ENCODE data around the gene GPR152. TPM values are rescaled to one million over a fixed set of nuclear protein-coding genes. Genes with fewer than 3 reads are reported as not detected.
A peak's percentile ranks its signal among the peaks of the same experiment; 100 is the strongest.
"Not testable (repeated sequence)": the region's sequence is repeated elsewhere in the genome, so short reads cannot be mapped to it uniquely, and the experiment has no call there.

GPR152 gene
- polyA plus RNA-seq, 3 donors, result not detected

GRCh38 chr11:67402192-67402839 lies 50.2 kb downstream of the GPR152 start:
- not testable (repeated sequence) for DNase-seq; H3K27me3 Mint-ChIP-seq (ENCODE audit: low read depth in 3 of 3); H3K9me3 ChIP-seq (replicated peaks in 1 of 2; ENCODE audit: control insufficient read depth in 1 of 2, insufficient read depth in 1 of 2, low read length in 2 of 2); H3K9me3 Mint-ChIP-seq; H3K27me3 ChIP-seq (ENCODE audit: control insufficient read depth in 2 of 2, insufficient read depth in 2 of 2, low read length in 2 of 2)
- H3K4me3 Mint-ChIP-seq, result peak overlapping the region; percentile 71 to 85
- peaks cover 64% of the 10 kb centered on the region for H4K20me1 ChIP-seq (ENCODE audit: insufficient read depth, low read length)
- H3K4me1 Mint-ChIP-seq, result peaks cover 80% of the 10 kb centered on the region
- peaks cover 35 to 46% of the 10 kb centered on the region in 2 donors for H3K36me3 ChIP-seq (replicated peaks in 1 of 2; ENCODE audit: control insufficient read depth in 1 of 2, insufficient read depth in 2 of 2, low read length in 2 of 2)
- H3K4me2 ChIP-seq (replicated peaks; ENCODE audit: extremely low read depth, low read length, poor library complexity, severe bottlenecking), result peak overlapping the region; percentile 84
- peak overlapping the region; percentile 42 for H3K9ac ChIP-seq (ENCODE audit: insufficient read depth, low read length, poor library complexity, severe bottlenecking)
- 18% methylated on average over 11 of the region's 19 CpGs for WGBS (ENCODE audit: insufficient coverage)
- peaks cover 84% of the 10 kb centered on the region for H3K79me2 ChIP-seq (ENCODE audit: insufficient read depth, low read length)
- intact Hi-C loops (cut with micrococcal nuclease), result loop anchor here (1.0 to 5.0 kb wide), 4 partner anchors 19 to 102 kb away; partner anchors contain the start of genes TMEM134 (in 2 of the 2) and PITPNM1 (in 1 of the 2)
- peaks cover 36 to 53% of the 10 kb centered on the region in 2 donors for H3K36me3 Mint-ChIP-seq
- peak overlapping the region; percentile 73 to 92 (median 90) for H3K27ac Mint-ChIP-seq
- H2AFZ ChIP-seq (ENCODE audit: insufficient read depth, low read depth, low read length, poor library complexity, severe bottlenecking), result peak overlapping the region; percentile 73
- peak overlapping the region; percentile 65 to 83 for H3K27ac ChIP-seq (ENCODE audit: low read depth in 1 of 2, low read length in 2 of 2)
- H3K4me3 ChIP-seq (replicated peaks in 1 of 3; ENCODE audit: low read depth in 2 of 3, low read length in 3 of 3), result peak overlapping the region; percentile 16 to 82 (median 24)
- peaks cover 73 to 92% of the 10 kb centered on the region in 2 donors for H3K4me1 ChIP-seq (ENCODE audit: control insufficient read depth in 1 of 2, insufficient read depth in 2 of 2, low read length in 2 of 2)

DNA sequence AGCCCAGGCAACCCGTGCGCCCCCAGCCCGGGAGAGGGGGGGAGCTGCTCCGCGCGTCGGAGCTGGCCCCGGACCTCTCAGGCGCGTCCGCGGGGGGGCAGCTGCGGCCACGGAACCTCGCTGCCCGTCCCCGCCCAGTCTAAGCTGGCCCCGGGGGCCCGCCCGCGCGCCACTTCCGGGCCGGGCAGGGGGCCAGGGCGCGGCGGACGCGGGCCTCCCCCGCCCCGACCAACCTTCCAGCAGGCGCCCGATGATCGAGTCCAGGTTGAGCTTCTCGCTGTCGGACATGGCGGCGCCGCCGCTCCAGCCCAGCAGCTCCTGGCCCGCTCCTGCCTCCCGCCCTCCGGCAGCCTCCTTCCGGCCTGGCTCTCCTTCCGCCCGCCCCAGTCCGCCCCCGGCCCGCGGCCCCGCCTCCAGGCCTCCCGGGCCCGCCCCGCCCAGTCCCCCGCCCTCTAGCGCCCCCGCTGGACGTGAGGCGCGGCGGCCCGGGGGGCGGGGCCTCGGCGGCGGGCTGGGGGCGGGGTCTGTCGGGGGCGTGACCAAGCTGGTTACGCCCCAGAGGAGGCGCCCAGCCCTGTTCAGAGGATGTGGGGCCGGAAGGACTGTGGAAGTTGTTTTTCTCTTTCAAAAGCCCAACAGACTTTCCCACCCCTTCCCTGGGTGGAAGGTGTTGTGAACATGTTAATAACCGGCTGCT lies 50.9 kb downstream of the GPR152 start, which contains the start of gene PPP1CA:
Gene PPP1CA, minus strand, starts transcription at position 364 of the 697 bp plus-strand sequence. Its CDS starts 76 bp downstream, at position 288.
- intact Hi-C loops (cut with micrococcal nuclease), result loop anchor here (1.0 to 5.0 kb wide), 5 partner anchors 20 to 105 kb away; partner anchors contain the start of genes TMEM134 (in 2 of the 2) and PITPNM1 (in 1 of the 2)
- Mint-ChIP-seq H3K9me3 (no peaks in the 10 kb centered on the region), H3K27ac (peak within 1 kb of the TSS; percentile 73 to 92 (median 90)), H3K27me3 (ENCODE audit: low read depth in 3 of 3) (no peaks in the 10 kb centered on the region), H3K36me3 (peaks cover 37 to 47% of the 10 kb centered on the region in 2 donors), H3K4me1 (peaks cover 78% of the 10 kb centered on the region), H3K4me3 (peak within 1 kb of the TSS; percentile 78 to 87)
- peaks cover 69 to 90% of the 10 kb centered on the region in 2 donors for H3K4me1 ChIP-seq (ENCODE audit: control insufficient read depth in 1 of 2, insufficient read depth in 2 of 2, low read length in 2 of 2)
- H3K36me3 ChIP-seq (replicated peaks in 1 of 2; ENCODE audit: control insufficient read depth in 1 of 2, insufficient read depth in 2 of 2, low read length in 2 of 2), result peaks cover 41 to 42% of the 10 kb centered on the region in 2 donors
- peaks cover 87% of the 10 kb centered on the region for H3K79me2 ChIP-seq (ENCODE audit: insufficient read depth, low read length)
- peak within 1 kb of the TSS; percentile 76 for H3K9ac ChIP-seq (ENCODE audit: insufficient read depth, low read length, poor library complexity, severe bottlenecking)
- H3K27me3 ChIP-seq (ENCODE audit: control insufficient read depth in 2 of 2, insufficient read depth in 2 of 2, low read length in 2 of 2), result no peaks in the 10 kb centered on the region
- peak within 1 kb of the TSS; percentile 65 to 83 for H3K27ac ChIP-seq (ENCODE audit: low read depth in 1 of 2, low read length in 2 of 2)
- peak within 1 kb of the TSS; percentile 80 for H2AFZ ChIP-seq (ENCODE audit: insufficient read depth, low read depth, low read length, poor library complexity, severe bottlenecking)
- peak; percentile 80 to 90 (median 86) for DNase-seq
- peak within 1 kb of the TSS; percentile 70 to 82 (median 79) for H3K4me3 ChIP-seq (replicated peaks in 1 of 3; ENCODE audit: low read depth in 2 of 3, low read length in 3 of 3)
- WGBS (ENCODE audit: insufficient coverage), result under 1% methylated on average over 61 of the region's 73 CpGs
- peaks cover 64% of the 10 kb centered on the region for H4K20me1 ChIP-seq (ENCODE audit: insufficient read depth, low read length)
- H3K9me3 ChIP-seq (replicated peaks in 1 of 2; ENCODE audit: control insufficient read depth in 1 of 2, insufficient read depth in 1 of 2, low read length in 2 of 2), result no peaks in the 10 kb centered on the region
- peak within 1 kb of the TSS; percentile 89 for H3K4me2 ChIP-seq (replicated peaks; ENCODE audit: extremely low read depth, low read length, poor library complexity, severe bottlenecking)
- TF ChIP-seq CTCF (IDR thresholded peaks at IDR 0.05), result peak; percentile 69

Small RNA genes within 50 kb of the gene (small RNA-seq; reads per million reads assigned to genes)
- not detected for gene MIR6752 (ENCODE audit: insufficient read length, low read depth)

Other genes starting within 250 kb of the GPR152 start
- 100 to 1,000 TPM in 1 of 3 donors, 10 to 100 TPM in 2; 34.9 to 777 (median 43.0) TPM for gene GRK2, start 186.3 kb downstream of the GPR152 start, polyA plus RNA-seq
- gene ANKRD13D, start 163.4 kb downstream of the GPR152 start, polyA plus RNA-seq, result 100 to 1,000 TPM in 1 of 3 donors, 10 to 100 TPM in 1, 1 to 10 TPM in 1; 9.1 to 389 (median 10.3) TPM
- 10 to 100 TPM in 1 of 3 donors, 1 to 10 TPM in 2; 3.6 to 23.3 (median 5.8) TPM for gene SSH3, start 149.2 kb downstream of the GPR152 start, polyA plus RNA-seq
- 100 to 1,000 TPM; 157 to 205 (median 176) TPM for gene POLD4, start 99.2 kb downstream of the GPR152 start, polyA plus RNA-seq
- 10 to 100 TPM in 1 of 3 donors, under 1 TPM in 2; 0.44 to 14.8 (median 0.94) TPM for gene CLCF1, start 79.1 kb downstream of the GPR152 start, polyA plus RNA-seq
- 10 to 100 TPM in 1 of 3 donors, 1 to 10 TPM in 2; 3.7 to 31.7 (median 3.8) TPM for gene RAD9A, start 60.7 kb downstream of the GPR152 start, polyA plus RNA-seq
- gene PPP1CA, start 50.9 kb downstream of the GPR152 start, polyA plus RNA-seq, result 100 to 1,000 TPM; 209 to 551 (median 461) TPM
- 10 to 100 TPM; 68.6 to 72.9 (median 71.6) TPM for gene TBC1D10C, start 48.6 kb downstream of the GPR152 start, polyA plus RNA-seq
- under 1 TPM in 1 of 3 donors, not detected in 2; 0.09 TPM for gene CARNS1, start 37.1 kb downstream of the GPR152 start, polyA plus RNA-seq
- gene RPS6KB2, start 24.2 kb downstream of the GPR152 start, polyA plus RNA-seq, result 100 to 1,000 TPM in 1 of 3 donors, 10 to 100 TPM in 2; 51.6 to 101 (median 53.8) TPM
- gene PTPRCAP, start 15.0 kb downstream of the GPR152 start, polyA plus RNA-seq, result 10 to 100 TPM in 1 of 3 donors, 1 to 10 TPM in 2; 2.1 to 14.3 (median 2.8) TPM
- 100 to 1,000 TPM; 105 to 151 (median 106) TPM for gene CORO1B, start 9.3 kb downstream of the GPR152 start, polyA plus RNA-seq
- gene CABP4, start 2.6 kb upstream of the GPR152 start, polyA plus RNA-seq, result 1 to 10 TPM in 1 of 3 donors, under 1 TPM in 1, not detected in 1; 0.28 to 1.7 TPM
- gene TMEM134, start 16.5 kb upstream of the GPR152 start, polyA plus RNA-seq, result 100 to 1,000 TPM in 1 of 3 donors, 10 to 100 TPM in 2; 67.4 to 104 (median 76.8) TPM
- 100 to 1,000 TPM in 1 of 3 donors, 10 to 100 TPM in 2; 76.7 to 132 (median 99.3) TPM for gene AIP, start 30.3 kb upstream of the GPR152 start, polyA plus RNA-seq
- 100 to 1,000 TPM in 1 of 3 donors, 10 to 100 TPM in 2; 11.7 to 122 (median 22.2) TPM for gene PITPNM1, start 52.6 kb upstream of the GPR152 start, polyA plus RNA-seq
- 10 to 100 TPM; 47.8 to 80.2 (median 78.5) TPM for gene CDK2AP2, start 55.4 kb upstream of the GPR152 start, polyA plus RNA-seq
- not detected for gene CABP2, start 70.7 kb upstream of the GPR152 start, polyA plus RNA-seq
- 1,000 to 10,000 TPM in 2 of 3 donors, 100 to 1,000 TPM in 1; 853 to 1,483 (median 1,250) TPM for gene GSTP1, start 131.1 kb upstream of the GPR152 start, polyA plus RNA-seq
- 100 to 1,000 TPM in 1 of 3 donors, 10 to 100 TPM in 2; 71.6 to 174 (median 72.1) TPM for gene NDUFV1, start 154.2 kb upstream of the GPR152 start, polyA plus RNA-seq
- gene NUDT8, start 177.2 kb upstream of the GPR152 start, polyA plus RNA-seq, result 1 to 10 TPM in 2 of 3 donors, under 1 TPM in 1; 0.92 to 1.4 (median 1.3) TPM
- not detected for gene TBX10, start 187.0 kb upstream of the GPR152 start, polyA plus RNA-seq
- under 1 TPM; 0.16 to 0.61 (median 0.21) TPM for gene ACY3, start 198.0 kb upstream of the GPR152 start, polyA plus RNA-seq
- gene ALDH3B2, start 221.9 kb upstream of the GPR152 start, polyA plus RNA-seq, result not detected

Data from CD14-positive monocyte (primary cell).